Midbrain (tissue), 1 donor: ENCODE data around the gene PBX3.

ENCODE experiments used
- DNase-seq: peaks from one replicate; lab custom pipeline; 2025; lab: John Stamatoyannopoulos, UW

The PBX3 gene

DNA sequence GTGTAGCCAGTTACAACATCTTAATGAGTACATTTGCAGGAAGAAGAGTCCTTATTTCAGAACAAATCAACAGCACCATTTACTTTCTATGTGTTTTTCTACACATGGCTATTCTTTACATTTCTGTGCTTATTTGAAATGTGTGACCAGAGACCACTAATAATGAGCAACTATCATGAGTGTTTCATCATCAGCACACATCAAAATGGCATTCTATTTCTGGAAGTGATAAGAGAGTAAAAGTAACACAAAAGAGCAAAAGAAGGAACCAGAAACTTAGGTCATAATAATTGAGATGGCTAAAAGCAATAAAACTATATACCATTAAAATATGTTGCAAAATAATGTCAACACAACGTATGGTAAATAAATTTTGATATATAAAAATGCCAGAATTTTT lies 159.7 kb downstream of the PBX3 start:
- DNase-seq = no peak

DNA sequence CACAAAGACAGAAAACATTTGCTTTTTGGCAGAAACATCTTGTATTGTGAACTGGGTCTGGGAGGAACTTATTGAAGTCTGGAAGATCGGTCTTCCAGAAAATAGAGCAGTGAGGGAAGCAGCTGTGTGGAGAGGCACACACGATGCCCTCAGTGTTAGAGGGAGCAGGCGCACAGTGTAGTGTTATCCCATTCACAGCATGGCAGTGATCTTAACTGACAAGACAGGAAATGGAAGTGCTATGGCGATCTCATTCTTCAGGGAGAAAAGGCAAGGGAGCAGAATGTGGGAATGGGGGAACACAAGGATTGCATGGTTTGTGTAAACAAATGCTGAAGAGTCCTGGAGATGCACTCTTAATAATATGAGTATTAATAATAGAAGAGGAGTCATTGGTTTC lies 161.0 kb downstream of the PBX3 start:
- no peak for DNase-seq

GRCh38 chr9:125908966-125909365 lies 161.8 kb downstream of the PBX3 start:
- DNase-seq = no peak

DNA sequence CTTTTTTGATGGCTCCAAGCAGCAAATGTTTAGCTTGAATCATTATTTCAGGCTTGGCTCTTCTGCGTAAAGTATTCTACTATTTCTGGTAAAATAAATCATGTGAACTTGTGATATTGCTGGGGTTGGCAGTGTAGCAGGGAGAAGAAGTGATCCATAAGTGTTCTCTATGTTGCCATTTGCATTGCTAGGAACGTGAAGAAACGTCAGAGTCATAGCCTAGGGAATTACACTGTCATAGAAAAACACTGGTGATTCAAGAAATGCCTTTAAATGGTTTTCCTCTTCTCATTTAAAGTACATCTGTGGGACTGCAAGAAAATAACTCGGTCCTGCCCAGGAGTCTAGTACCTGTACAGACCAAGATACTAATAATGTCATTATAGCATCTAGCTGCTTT lies 162.3 kb downstream of the PBX3 start:
- no peak for DNase-seq

- DNase-seq = no peak
These were observed 163.1 kb downstream of the PBX3 start for GRCh38 chr9:125910286-125910685.

- no peak for DNase-seq
These were observed 164.9 kb downstream of the PBX3 start for GRCh38 chr9:125911861-125912644.

GRCh38 chr9:125912667-125913066 lies 165.5 kb downstream of the PBX3 start:
- DNase-seq = no peak

DNA sequence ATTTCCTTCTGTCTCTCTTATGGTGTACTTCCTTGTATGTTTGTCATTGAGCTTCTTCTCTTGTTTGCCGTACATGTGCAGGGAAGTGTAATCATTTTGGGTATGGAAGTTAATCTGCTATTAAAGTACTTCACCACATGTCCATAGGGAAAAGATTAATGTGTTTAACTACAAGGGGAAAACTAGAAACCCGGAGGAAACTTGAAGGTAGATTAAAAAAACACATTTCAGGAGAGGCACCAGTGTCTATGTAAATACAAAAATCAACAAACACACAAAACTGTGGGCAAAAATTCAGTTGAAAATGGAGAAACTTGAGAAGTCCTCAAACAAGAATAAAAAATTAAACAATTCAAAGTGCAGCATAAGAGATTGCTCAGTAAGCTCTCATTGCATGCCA lies 166.4 kb downstream of the PBX3 start:
- DNase-seq = no peak

GRCh38 chr9:125914411-125914810 lies 167.2 kb downstream of the PBX3 start:
- DNase-seq = no peak

- no peak for DNase-seq
These were observed 168.4 kb downstream of the PBX3 start for GRCh38 chr9:125915606-125916005.

GRCh38 chr9:125919565-125919964 lies 172.4 kb downstream of the PBX3 start:
- no peak for DNase-seq

DNA sequence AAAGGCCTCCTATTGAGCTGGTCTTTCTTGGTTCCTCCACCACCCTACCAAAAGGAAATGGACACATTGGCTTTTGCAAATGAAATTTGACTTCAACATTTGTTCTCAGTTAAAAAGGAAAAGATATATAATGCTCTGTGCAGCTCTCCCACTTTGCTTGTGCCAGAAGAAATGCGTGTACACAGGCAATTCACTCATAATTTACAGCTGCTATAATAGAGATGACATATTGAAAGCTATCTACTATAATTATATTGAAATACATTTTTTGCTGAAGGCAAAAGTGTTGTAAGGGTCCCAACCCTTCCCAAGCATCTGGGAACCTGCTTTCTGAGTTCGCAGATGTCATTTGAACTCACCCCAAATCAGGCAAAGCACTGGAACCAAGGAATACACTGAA lies 173.2 kb downstream of the PBX3 start:
- no peak for DNase-seq

DNA sequence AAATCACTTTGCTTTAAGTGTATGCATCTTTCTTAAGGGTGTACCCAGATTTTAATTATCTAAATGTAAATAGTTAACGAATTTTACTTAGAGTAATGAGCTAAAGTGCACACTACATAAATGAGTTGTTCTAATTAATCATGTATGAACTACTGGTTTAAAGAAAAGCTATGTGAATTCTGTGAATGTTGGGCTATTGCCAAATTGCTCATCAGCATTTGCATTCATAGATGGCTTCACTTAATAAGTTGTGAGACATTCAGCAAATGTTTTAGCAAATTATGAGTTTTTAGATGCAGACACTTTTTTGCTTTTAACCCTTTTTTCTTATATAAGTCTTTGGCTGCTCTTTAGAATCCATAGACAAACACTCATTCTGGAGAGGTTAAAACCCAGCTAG lies 175.7 kb downstream of the PBX3 start:
- DNase-seq = no peak

DNA sequence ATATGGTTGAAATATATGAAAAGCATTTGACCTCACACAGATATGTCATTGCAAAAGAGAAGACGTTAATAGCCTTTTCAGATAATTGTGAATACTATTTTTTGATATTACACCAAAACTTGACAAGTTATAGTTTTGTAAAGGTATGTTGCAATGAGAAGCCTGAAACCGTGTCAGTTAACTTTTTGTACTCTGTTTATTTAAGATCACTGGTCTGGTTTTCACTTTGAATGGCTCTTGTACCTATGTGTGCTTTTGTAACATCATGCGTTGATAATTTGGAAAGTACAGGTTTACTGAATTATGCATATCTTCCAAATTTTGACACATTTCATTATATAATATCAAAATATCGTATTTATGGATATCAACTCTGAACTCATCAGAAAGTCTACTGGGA lies 177.2 kb downstream of the PBX3 start:
- no peak for DNase-seq

GRCh38 chr9:125926936-125927335 lies 179.8 kb downstream of the PBX3 start:
- DNase-seq = no peak

- DNase-seq = no peak
These were observed 182.7 kb downstream of the PBX3 start for GRCh38 chr9:125929846-125930245.

GRCh38 chr9:125931211-125931610 lies 184.0 kb downstream of the PBX3 start:
- no peak for DNase-seq

GRCh38 chr9:125932012-125932411 lies 184.8 kb downstream of the PBX3 start:
- DNase-seq = peak; percentile 35

DNA sequence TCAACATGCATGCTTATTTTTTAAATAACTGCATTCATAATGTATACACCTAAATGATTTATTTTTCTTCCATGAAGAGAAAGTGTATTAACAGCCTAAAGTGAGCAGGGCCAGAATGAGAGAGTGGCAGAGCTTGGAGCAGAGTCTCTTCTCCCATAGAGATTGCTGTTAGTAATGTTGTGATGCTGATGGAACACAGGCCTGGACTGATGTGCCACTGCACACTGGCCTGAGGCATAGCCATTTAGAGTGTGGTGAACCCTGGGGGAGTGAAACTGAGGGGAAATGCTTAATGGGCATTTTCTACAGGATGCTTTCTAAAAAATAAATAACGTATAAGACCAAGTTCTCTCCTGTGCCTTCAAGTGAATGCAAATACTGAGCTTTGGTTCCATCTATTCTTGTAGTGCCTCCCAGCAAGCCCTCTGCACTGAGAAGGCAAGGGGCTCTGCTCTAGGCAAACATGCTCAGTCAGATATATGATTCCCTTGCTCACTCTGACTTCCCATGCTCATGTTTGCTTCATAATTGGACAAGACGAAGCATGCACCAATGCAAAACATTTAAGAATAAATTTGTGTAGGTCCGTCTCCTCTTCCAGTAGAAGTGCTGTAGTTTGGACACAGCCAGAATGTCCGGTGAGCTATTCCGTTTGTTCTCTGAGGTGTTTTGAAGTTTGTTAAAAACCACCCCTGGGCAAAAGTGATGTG lies 185.7 kb downstream of the PBX3 start:
- DNase-seq = no peak

- no peak for DNase-seq
These were observed 195.0 kb downstream of the PBX3 start for GRCh38 chr9:125942125-125942524.

- no peak for DNase-seq
These were observed 196.7 kb downstream of the PBX3 start for GRCh38 chr9:125943831-125944230.

DNA sequence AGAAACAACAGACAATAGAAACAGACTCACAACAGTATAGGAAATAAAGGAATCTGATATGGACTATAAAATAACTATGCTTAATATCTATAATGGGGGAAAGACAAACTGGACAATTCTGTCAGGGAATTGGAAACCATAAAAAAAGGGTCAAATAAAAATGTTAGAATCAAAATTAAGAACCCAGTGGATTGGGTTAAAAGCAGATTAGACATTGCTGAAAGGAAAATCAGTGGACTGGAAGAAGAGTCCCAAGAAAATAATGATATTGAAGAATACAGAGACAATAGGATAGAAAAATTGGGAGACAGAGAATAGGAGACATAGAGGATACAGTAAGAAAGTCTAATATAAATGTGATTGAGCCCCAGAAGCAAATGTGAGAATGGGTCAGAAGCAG lies 199.2 kb downstream of the PBX3 start:
- no peak for DNase-seq

DNA sequence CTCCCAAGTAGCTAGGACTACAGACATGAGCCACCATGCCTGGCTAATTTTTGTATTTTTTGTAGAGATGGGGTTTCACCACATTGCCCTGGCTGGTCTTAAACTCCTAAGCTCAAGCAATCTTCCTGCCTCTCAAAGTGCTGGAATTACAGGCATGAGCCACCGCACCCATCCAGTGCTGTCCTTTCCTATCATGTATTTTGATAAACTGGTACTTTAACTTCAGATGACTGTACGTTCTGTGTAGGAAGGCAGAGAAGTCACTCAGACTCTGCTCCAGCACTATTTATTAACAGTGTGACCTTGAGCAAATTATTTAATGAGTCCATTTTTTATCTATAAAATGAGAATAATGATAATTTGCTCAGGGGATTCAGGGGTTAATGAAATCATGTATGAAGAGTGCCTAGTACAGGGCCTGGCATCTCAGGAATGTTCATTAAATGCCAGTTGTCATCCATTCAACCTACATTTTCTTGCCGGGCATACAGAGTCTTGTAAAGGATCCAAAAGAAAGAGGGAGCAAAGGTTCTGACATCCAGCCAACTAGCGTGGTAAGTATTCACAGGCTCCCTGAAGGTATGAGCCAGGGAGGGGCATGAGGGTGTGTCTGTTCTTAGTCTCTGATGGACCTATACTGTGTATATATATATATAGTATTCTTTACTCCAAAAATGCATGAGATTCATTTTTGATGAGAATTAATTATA lies 201.9 kb downstream of the PBX3 start:
- DNase-seq = no peak
